GM23338 (cell line): ENCODE data around the gene STAC2. TPM values are rescaled to one million over a fixed set of nuclear protein-coding genes. Genes with fewer than 3 reads are reported as not detected.

Experiments used
- ATAC-seq: fragments of 200-7000 bp; cut with Tn5 transposase; 3 replicates; pipeline ENCODE4 v1.9.1; 2020
- DNase-seq: peaks from one replicate; pipeline ENCODE4 v3.0.0-alpha.2; 2015; ENCODE audit warnings: low spot score
- H2AFZ ChIP-seq: fragments of 200-600 bp; sonication (generic); 2 replicates; pipeline ENCODE4 v1.8.0; 2016; ENCODE audit warnings: antibody characterized with exemption, mild to moderate bottlenecking, moderate library complexity
- H3F3A ChIP-seq: fragments of 200-600 bp; sonication (generic); replicated peaks from 2 replicates; pipeline ENCODE4 v1.8.0; 2017; ENCODE audit warnings: antibody characterized with exemption, mixed run types, low read depth
- H3K27ac ChIP-seq: fragments of 200-600 bp; sonication (generic); 2 replicates; pipeline ENCODE4 v1.6.1; 2016; ENCODE audit warnings: low read depth
- H3K27me3 ChIP-seq: fragments of 200-600 bp; sonication (generic); 2 replicates; pipeline ENCODE4 v1.8.0; 2016; ENCODE audit warnings: mild to moderate bottlenecking, mixed run types, moderate library complexity; ENCODE audit not compliant: insufficient read depth
- H3K36me3 ChIP-seq: fragments of 200-600 bp; sonication (generic); 2 replicates; pipeline ENCODE4 v1.8.0; 2016; ENCODE audit warnings: mild to moderate bottlenecking; ENCODE audit not compliant: insufficient read depth
- H3K4me1 ChIP-seq: fragments of 200-600 bp; sonication (generic); 2 replicates; pipeline ENCODE4 v1.8.0; 2016; ENCODE audit warnings: mild to moderate bottlenecking, moderate library complexity; ENCODE audit not compliant: insufficient read depth
- H3K4me2 ChIP-seq: fragments of 200-600 bp; sonication (generic); 2 replicates; pipeline ENCODE4 v1.7.1; 2017; ENCODE audit warnings: mixed run types
- H3K4me3 ChIP-seq: fragments of 200-600 bp; sonication (generic); 2 replicates; pipeline ENCODE4 v1.6.1; 2016; ENCODE audit warnings: mixed run types
- H3K79me2 ChIP-seq: fragments of 200-600 bp; sonication (generic); replicated peaks from 2 replicates; pipeline ENCODE4 v1.8.0; 2017; ENCODE audit warnings: mild to moderate bottlenecking; ENCODE audit not compliant: insufficient read depth
- H3K9me2 ChIP-seq: fragments of 200-600 bp; sonication (generic); 2 replicates; pipeline ENCODE4 v1.8.0; 2017; ENCODE audit not compliant: insufficient read depth
- H4K20me1 ChIP-seq: fragments of 200-600 bp; sonication (generic); replicated peaks from 2 replicates; pipeline ENCODE4 v1.8.0; 2017; ENCODE audit warnings: mild to moderate bottlenecking; ENCODE audit not compliant: insufficient read depth
- H3K27ac Mint-ChIP-seq: 2 replicates; pipeline ENCODE4 v1.8.0; 2020; ENCODE audit warnings: inconsistent platforms, mild to moderate bottlenecking, moderate library complexity, mixed read lengths
- H3K27me3 Mint-ChIP-seq: 3 replicates; pipeline ENCODE4 v1.8.0; 2022; ENCODE audit warnings: low read depth, mild to moderate bottlenecking, moderate library complexity, mixed read lengths, inconsistent platforms; ENCODE audit not compliant: insufficient read depth, poor library complexity
- H3K36me3 Mint-ChIP-seq: 3 replicates; pipeline ENCODE4 v1.8.0; 2021; ENCODE audit warnings: low read depth, mild to moderate bottlenecking, inconsistent platforms, moderate library complexity, mixed read lengths
- H3K4me1 Mint-ChIP-seq: 3 replicates; pipeline ENCODE4 v1.8.0; 2020; ENCODE audit warnings: mild to moderate bottlenecking, inconsistent platforms, mixed read lengths
- H3K4me3 Mint-ChIP-seq: 3 replicates; pipeline ENCODE4 v1.8.0; 2021; ENCODE audit warnings: moderate library complexity, mild to moderate bottlenecking, inconsistent platforms, mixed read lengths
- H3K9me3 Mint-ChIP-seq: 3 replicates; pipeline ENCODE4 v1.8.0; 2020; ENCODE audit warnings: moderate library complexity, mild to moderate bottlenecking, inconsistent platforms, mixed read lengths
- CTCF ChIP-seq, 2 experiments: fragments of 200-600 bp in 1 of 2; sonication (generic) in 1 of 2; conservative IDR thresholded peaks; 2 replicates each; pipeline versions ENCODE4 v1.5.1 to v1.6.1; 2016 to 2017; ENCODE audit warnings: antibody characterized with exemption in 2 of 2, low read depth in 2 of 2, mild to moderate bottlenecking in 2 of 2, moderate library complexity in 1 of 2
- EZH2 ChIP-seq: fragments of 200-600 bp; sonication (generic); IDR thresholded peaks from one replicate; pipeline ENCODE4 v1.8.0; 2017; ENCODE audit warnings: antibody characterized with exemption, mild to moderate bottlenecking, low read depth; ENCODE audit not compliant: unreplicated experiment
- EZH2phosphoT487 ChIP-seq: fragments of 200-600 bp; sonication (generic); IDR thresholded peaks from one replicate; pipeline ENCODE4 v1.8.1; 2018; ENCODE audit warnings: antibody characterized with exemption; ENCODE audit not compliant: unreplicated experiment
- ZNF462 ChIP-seq: fragments of 250-450 bp; sonication (Bioruptor Pico); IDR thresholded peaks from 2 replicates; pipeline ENCODE4 v1.5.0; 2020; ENCODE audit warnings: mild to moderate bottlenecking, moderate library complexity
- polyA plus RNA-seq: library from polyadenylated mRNA; unstranded; fragments of >200 nt; fragmentation: Nextera tagmentation; extraction: Ambion mirVana; gene quantifications from 2 replicates; pipeline ENCODE4 v1.2.1, GENCODE V29; 2016
- total RNA-seq: library from RNA; depleted of rRNA; stranded (reverse); fragments of >200 nt; shearing (Covaris generic); gene quantifications from 2 replicates; pipeline ENCODE4 v1.2.3, GENCODE V29; 2014

Gene STAC2
- total and polyA plus RNA-seq, 2 experiments from 2014 or later, result 1.9 to 3.1 TPM

- no peaks in the 10 kb centered on the region for H4K20me1 ChIP-seq
- Mint-ChIP-seq H3K4me3 (peak overlapping the region; percentile 82), H3K27me3 (peaks cover 40% of the 10 kb centered on the region), H3K27ac (no peak overlapping the region), H3K4me1 (peaks cover 19% of the 10 kb centered on the region), H3K36me3 (no peaks in the 10 kb centered on the region; the same call in 2 of the 3 replicates), H3K9me3 (no peaks in the 10 kb centered on the region; the same call in 2 of the 3 replicates)
- H3K4me1 ChIP-seq, result peaks cover 7% of the 10 kb centered on the region; the same call in 1 of the 2 replicates
- no peak for TF ChIP-seq ZNF462 (CRISPR knock-in tag)
- no peak for TF ChIP-seq CTCF (conservative IDR thresholded peaks at IDR 0.05; ENCODE audit: low read depth in 2 of 2)
- TF ChIP-seq EZH2, result peak; percentile 71
- no peak for TF ChIP-seq EZH2phosphoT487
- ATAC-seq (peak; percentile 18), DNase-seq (no peak)
- no peaks in the 10 kb centered on the region for H3K36me3 ChIP-seq
- peak overlapping the region; percentile 81 for H3K4me3 ChIP-seq
- H3K27me3 ChIP-seq, result peaks cover 34% of the 10 kb centered on the region
- H3K4me2 ChIP-seq, result peak overlapping the region; percentile 94
- peak overlapping the region; percentile 88 for H2AFZ ChIP-seq
- H3K27ac ChIP-seq, result no peak overlapping the region
- no peaks in the 10 kb centered on the region for H3K79me2 ChIP-seq
- H3F3A ChIP-seq, result 0 out of 2 replicates have a peak, but pooled peaks cover 8% of the 10 kb centered on the region
- H3K9me2 ChIP-seq, result no peaks in the 10 kb centered on the region
Measured at GRCh38 chr17:39224778-39225307, 902 bp downstream of the STAC2 start.
